Activated CD8-positive, alpha-beta T cell treated with anti-CD3 and anti-CD28 coated beads for 36 hours (primary cell): ENCODE data around the gene SPPL3. TPM values are rescaled to one million over a fixed set of nuclear protein-coding genes. Genes with fewer than 3 reads are reported as not detected.
A peak's percentile ranks its signal among the peaks of the same experiment; 100 is the strongest.

ENCODE experiments used
- ATAC-seq: fragments of 200-7000 bp; cut with Tn5 transposase; one replicate; pipeline ENCODE4 v1.10.0; 2021; ENCODE audit warnings: mild to moderate bottlenecking, moderate library complexity
- CTCF ChIA-PET: fragments of 350-600 bp; sonication (Branson Sonifier 250); formaldehyde crosslinking; loops from one replicate; lab custom pipeline; 2021; ENCODE audit warnings: antibody characterized with exemption; lab: Charles Lee
- POLR2A ChIA-PET: fragments of 350-600 bp; sonication (Branson Sonifier 250); formaldehyde crosslinking; loops from one replicate; lab custom pipeline; 2021; ENCODE audit warnings: antibody characterized with exemption; lab: Charles Lee
- DNase-seq: peaks from one replicate; pipeline ENCODE4 v3.0.0-alpha.2; 2020
- H3K27ac Mint-ChIP-seq: one replicate; pipeline ENCODE4 v1.8.0; 2021; ENCODE audit warnings: mild to moderate bottlenecking, mixed read lengths
- H3K27me3 Mint-ChIP-seq: one replicate; pipeline ENCODE4 v1.8.0; 2021; ENCODE audit warnings: mixed read lengths
- H3K36me3 Mint-ChIP-seq: one replicate; pipeline ENCODE4 v1.8.0; 2021; ENCODE audit warnings: low read depth, mixed read lengths
- H3K4me1 Mint-ChIP-seq: one replicate; pipeline ENCODE4 v1.8.0; 2021; ENCODE audit warnings: low read depth, mixed read lengths
- H3K4me3 Mint-ChIP-seq: one replicate; pipeline ENCODE4 v1.8.0; 2021; ENCODE audit warnings: mild to moderate bottlenecking, moderate library complexity, mixed read lengths
- H3K9me3 Mint-ChIP-seq: one replicate; pipeline ENCODE4 v1.8.0; 2021; ENCODE audit warnings: mixed read lengths
- CTCF ChIP-seq: fragments of 200-600 bp; IDR thresholded peaks from one replicate; pipeline ENCODE4 v1.8.0; 2022; ENCODE audit warnings: antibody characterized with exemption, mild to moderate bottlenecking
- intact Hi-C: fragments of 100-400 bp; cut with micrococcal nuclease; formaldehyde crosslinking; loops from one replicate; pipeline ENCODE4 v1.10.0; 2022
- total RNA-seq, 2 experiments: library from RNA; stranded (reverse); gene quantifications; one replicate each; pipeline ENCODE4 v1.2.3, GENCODE V29; 2021

The SPPL3 gene
- total RNA-seq, 2 experiments from 2014 or later, result 19.8 to 20.8 TPM

- peaks cover 64% of the 10 kb centered on the region for H3K4me1 Mint-ChIP-seq
- CTCF ChIA-PET, result interaction anchor here (1.0 kb wide), 3 partner anchors 12 to 120 kb away, joined by 3 to 4 read pairs (median 3); no protein-coding TSS in a partner anchor
- H3K27me3 Mint-ChIP-seq, result no peaks in the 10 kb centered on the region
- DNase-seq (no peak), ATAC-seq (no peak)
- no peak overlapping the region for H3K27ac Mint-ChIP-seq
- POLR2A ChIA-PET, result interaction anchor here (0.6 kb wide), 1 partner anchor 174 kb away, joined by 3 read pairs; no protein-coding TSS in a partner anchor
- intact Hi-C loops, result loop anchor here (10.0 kb wide), 1 partner anchor 113 kb away; no protein-coding TSS in a partner anchor
- H3K36me3 Mint-ChIP-seq, result no peaks in the 10 kb centered on the region
- TF ChIP-seq CTCF, result no peak
- no peaks in the 10 kb centered on the region for H3K9me3 Mint-ChIP-seq
- no peak overlapping the region for H3K4me3 Mint-ChIP-seq
These were observed 52.2 kb downstream of the SPPL3 start for GRCh38 chr12:120851944-120852343.

GRCh38 chr12:120851444-120851843 lies 52.7 kb downstream of the SPPL3 start:
- H3K9me3 Mint-ChIP-seq, result no peaks in the 10 kb centered on the region
- no peaks in the 10 kb centered on the region for H3K36me3 Mint-ChIP-seq
- ChIA-PET POLR2A (interaction anchor here (0.6 kb wide), 2 partner anchors 173 to 342 kb away, joined by 3 read pairs; no protein-coding TSS in a partner anchor), CTCF (interaction anchor here (1.0 kb wide), 3 partner anchors 12 to 120 kb away, joined by 3 to 4 read pairs (median 3); no protein-coding TSS in a partner anchor)
- no peak for DNase-seq
- no peak overlapping the region for H3K27ac Mint-ChIP-seq
- peaks cover 60% of the 10 kb centered on the region for H3K4me1 Mint-ChIP-seq
- ATAC-seq, result no peak
- H3K27me3 Mint-ChIP-seq, result no peaks in the 10 kb centered on the region
- no peak overlapping the region for H3K4me3 Mint-ChIP-seq
- TF ChIP-seq CTCF, result no peak
- intact Hi-C loops, result loop anchor here (10.0 kb wide), 1 partner anchor 113 kb away; no protein-coding TSS in a partner anchor

GRCh38 chr12:120849765-120850164 lies 54.4 kb downstream of the SPPL3 start:
- TF ChIP-seq CTCF, result no peak
- H3K36me3 Mint-ChIP-seq, result no peaks in the 10 kb centered on the region
- DNase-seq (peak; percentile 20), ATAC-seq (no peak)
- POLR2A ChIA-PET, result no interaction called here
- no peaks in the 10 kb centered on the region for H3K9me3 Mint-ChIP-seq
- no peaks in the 10 kb centered on the region for H3K27me3 Mint-ChIP-seq
- no peak overlapping the region for H3K27ac Mint-ChIP-seq
- peaks cover 62% of the 10 kb centered on the region for H3K4me1 Mint-ChIP-seq
- no peak overlapping the region for H3K4me3 Mint-ChIP-seq
- CTCF ChIA-PET, result interaction anchor here (1.0 to 1.7 kb wide), 3 partner anchors 12 to 203 kb away, joined by 3 read pairs; no protein-coding TSS in a partner anchor
- intact Hi-C loops, result loop anchor here (10.0 kb wide), 1 partner anchor 115 kb away; no protein-coding TSS in a partner anchor

GRCh38 chr12:120847814-120848213 lies 56.3 kb downstream of the SPPL3 start:
- no peak for TF ChIP-seq CTCF
- Mint-ChIP-seq H3K27ac (no peak overlapping the region), H3K36me3 (no peaks in the 10 kb centered on the region), H3K4me1 (peaks cover 66% of the 10 kb centered on the region), H3K4me3 (no peak overlapping the region), H3K9me3 (no peaks in the 10 kb centered on the region), H3K27me3 (no peaks in the 10 kb centered on the region)
- ChIA-PET CTCF (interaction anchor here (1.3 kb wide), 1 partner anchor 11 kb away, joined by 3 read pairs; no protein-coding TSS in a partner anchor), POLR2A (interaction anchor here (0.6 kb wide), 1 partner anchor 48 kb away, joined by 3 read pairs; no protein-coding TSS in a partner anchor)
- intact Hi-C loops, result no loop called here
- ATAC-seq, result no peak
- DNase-seq, result no peak

GRCh38 chr12:120847392-120847791 lies 56.8 kb downstream of the SPPL3 start:
- Mint-ChIP-seq H3K4me1 (peaks cover 70% of the 10 kb centered on the region), H3K9me3 (no peaks in the 10 kb centered on the region), H3K36me3 (no peaks in the 10 kb centered on the region), H3K27me3 (no peaks in the 10 kb centered on the region), H3K4me3 (no peak overlapping the region), H3K27ac (no peak overlapping the region)
- ChIA-PET POLR2A (no interaction called here), CTCF (interaction anchor here (1.1 to 1.3 kb wide), 3 partner anchors 9 to 124 kb away, joined by 3 to 4 read pairs (median 4); no protein-coding TSS in a partner anchor)
- TF ChIP-seq CTCF, result no peak
- no peak for ATAC-seq
- no peak for DNase-seq
- intact Hi-C loops, result no loop called here
